Measurements from ENCODE around the gene PLXNA3. TPM values are rescaled to one million over a fixed set of nuclear protein-coding genes. Genes with fewer than 3 reads are reported as not detected.

PLXNA3 gene
- total RNA-seq, 4 donors from 2014 or later, result 38.0 to 54.6 (median 48.4) TPM

DNA sequence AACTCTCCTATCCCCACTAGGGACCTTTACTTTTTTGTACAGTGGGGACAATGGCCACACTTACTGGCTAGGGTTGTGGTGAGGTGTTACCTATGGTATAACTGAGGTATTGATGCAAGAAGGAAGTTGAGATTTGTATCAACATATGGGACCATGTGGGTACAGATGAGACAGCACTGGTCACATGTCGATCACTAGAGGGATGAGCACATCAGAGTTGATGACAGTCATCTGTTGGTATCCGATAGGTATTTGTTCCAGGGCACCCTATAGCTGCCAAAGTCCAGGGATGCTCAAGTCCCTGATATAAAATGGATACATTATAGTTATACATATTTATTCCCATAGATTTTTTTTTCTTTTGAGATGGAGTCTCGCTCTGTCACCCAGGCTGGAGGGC lies 44.9 kb downstream of the PLXNA3 start:
- Histone ChIP-seq H3K36me3 (peaks cover 0 to 10% (median 0%) of the 10 kb centered on the region in 3 donors), H3K4me1 (no peaks in the 10 kb centered on the region), H3K4me3 (no peak overlapping the region), H3K9me3 (no peaks in the 10 kb centered on the region), H3K27ac (no peak overlapping the region), H3K27me3 (no peaks in the 10 kb centered on the region)
- no peak for DNase-seq
- TF ChIP-seq POLR2A (IDR thresholded peaks at IDR 0.05), result no peak
- TF ChIP-seq, protein P1, sequence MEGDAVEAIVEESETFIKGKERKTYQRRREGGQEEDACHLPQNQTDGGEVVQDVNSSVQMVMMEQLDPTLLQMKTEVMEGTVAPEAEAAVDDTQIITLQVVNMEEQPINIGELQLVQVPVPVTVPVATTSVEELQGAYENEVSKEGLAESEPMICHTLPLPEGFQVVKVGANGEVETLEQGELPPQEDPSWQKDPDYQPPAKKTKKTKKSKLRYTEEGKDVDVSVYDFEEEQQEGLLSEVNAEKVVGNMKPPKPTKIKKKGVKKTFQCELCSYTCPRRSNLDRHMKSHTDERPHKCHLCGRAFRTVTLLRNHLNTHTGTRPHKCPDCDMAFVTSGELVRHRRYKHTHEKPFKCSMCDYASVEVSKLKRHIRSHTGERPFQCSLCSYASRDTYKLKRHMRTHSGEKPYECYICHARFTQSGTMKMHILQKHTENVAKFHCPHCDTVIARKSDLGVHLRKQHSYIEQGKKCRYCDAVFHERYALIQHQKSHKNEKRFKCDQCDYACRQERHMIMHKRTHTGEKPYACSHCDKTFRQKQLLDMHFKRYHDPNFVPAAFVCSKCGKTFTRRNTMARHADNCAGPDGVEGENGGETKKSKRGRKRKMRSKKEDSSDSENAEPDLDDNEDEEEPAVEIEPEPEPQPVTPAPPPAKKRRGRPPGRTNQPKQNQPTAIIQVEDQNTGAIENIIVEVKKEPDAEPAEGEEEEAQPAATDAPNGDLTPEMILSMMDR (IDR thresholded peaks at IDR 0.05), result no peak

DNA sequence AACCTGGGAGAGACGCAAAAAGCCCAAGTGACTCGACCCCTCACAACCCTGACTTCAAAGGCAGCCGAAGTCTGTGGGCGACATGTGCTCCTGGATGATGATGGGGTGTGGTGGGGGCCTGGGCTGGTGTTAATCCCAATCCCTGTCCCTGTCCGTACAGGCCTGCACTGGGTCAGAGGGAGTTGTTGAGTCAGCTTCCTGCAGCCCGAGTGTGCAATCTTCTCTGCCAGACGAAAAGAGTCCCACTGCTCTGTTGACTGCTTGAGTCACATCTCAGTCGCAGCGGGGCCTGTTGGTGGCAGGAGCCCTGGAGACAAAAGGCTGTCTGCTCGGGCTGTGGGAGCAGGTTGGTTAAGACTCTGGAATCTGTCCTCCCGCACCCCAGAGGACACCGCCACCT lies 47.7 kb downstream of the PLXNA3 start:
- peaks cover 0 to 10% (median 0%) of the 10 kb centered on the region in 3 donors for H3K36me3 ChIP-seq
- no peak for DNase-seq

GRCh38 chrX:154506483-154507332 lies 48.6 kb downstream of the PLXNA3 start:
- Histone ChIP-seq H3K27me3 (no peaks in the 10 kb centered on the region), H3K9me3 (no peaks in the 10 kb centered on the region), H3K4me3 (no peak overlapping the region), H3K27ac (no peak overlapping the region), H3K36me3 (peaks cover 0 to 10% (median 0%) of the 10 kb centered on the region in 3 donors), H3K4me1 (no peaks in the 10 kb centered on the region)
- TF ChIP-seq POLR2A (IDR thresholded peaks at IDR 0.05), result no peak
- TF ChIP-seq, protein P1 (IDR thresholded peaks at IDR 0.05), result no peak
- DNase-seq, result no peak

More for the DNA sequence above, 47.7 kb downstream of the PLXNA3 start:
- Histone ChIP-seq H3K4me3 (no peak overlapping the region), H3K27me3 (no peaks in the 10 kb centered on the region), H3K27ac (no peak overlapping the region), H3K4me1 (no peaks in the 10 kb centered on the region), H3K9me3 (no peaks in the 10 kb centered on the region)
- TF ChIP-seq, protein P1 (IDR thresholded peaks at IDR 0.05), result no peak
- TF ChIP-seq POLR2A (IDR thresholded peaks at IDR 0.05), result no peak

- peaks cover 0 to 10% (median 0%) of the 10 kb centered on the region in 3 donors for H3K36me3 ChIP-seq
- H3K9me3 ChIP-seq, result no peaks in the 10 kb centered on the region
- no peak for DNase-seq
Observed at GRCh38 chrX:154507673-154508383, 49.7 kb downstream of the PLXNA3 start.

GRCh38 chrX:154508384-154508745 lies 50.3 kb downstream of the PLXNA3 start:
- no peak for TF ChIP-seq POLR2A (IDR thresholded peaks at IDR 0.05)
- TF ChIP-seq, protein P1 (IDR thresholded peaks at IDR 0.05), result no peak
- Histone ChIP-seq H3K27ac (no peak overlapping the region), H3K4me1 (no peaks in the 10 kb centered on the region), H3K9me3 (no peaks in the 10 kb centered on the region), H3K4me3 (no peak overlapping the region), H3K27me3 (no peaks in the 10 kb centered on the region), H3K36me3 (peaks cover 0 to 10% (median 0%) of the 10 kb centered on the region in 3 donors)
- no peak for DNase-seq

More at GRCh38 chrX:154507673-154508383, 49.7 kb downstream of the PLXNA3 start:
- H3K4me3 ChIP-seq, result no peak overlapping the region
- H3K27me3 ChIP-seq, result no peaks in the 10 kb centered on the region
- H3K27ac ChIP-seq, result no peak overlapping the region
- no peak for TF ChIP-seq POLR2A (IDR thresholded peaks at IDR 0.05)
- TF ChIP-seq, protein P1 (IDR thresholded peaks at IDR 0.05), result no peak
- no peaks in the 10 kb centered on the region for H3K4me1 ChIP-seq

Data from Peyer's patch (tissue), 4 donors.